Left ventricle myocardium superior (tissue), 1 donor: ENCODE results near the gene CEP55. TPM values are rescaled to one million over a fixed set of nuclear protein-coding genes. Genes with fewer than 3 reads are reported as not detected.
A peak's percentile ranks its signal among the peaks of the same experiment; 100 is the strongest.

Experiments
- ATAC-seq: fragments of 200-7000 bp; cut with Tn5 transposase; one replicate; pipeline ENCODE4 v1.9.1; 2020; ENCODE audit warnings: mild to moderate bottlenecking, moderate library complexity
- DNase-seq: peaks from one replicate; pipeline ENCODE4 v3.0.0-alpha.2; 2020
- intact Hi-C: fragments of 100-400 bp; cut with micrococcal nuclease; formaldehyde crosslinking; loops from one replicate; pipeline ENCODE4 v1.11.0; 2022
- total RNA-seq: library from RNA; stranded (reverse); fragmentation: NEBNext Ultra II Directional; extraction: Animal tissue kit (Norgen Biotek cat#: 25700); gene quantifications from one replicate; pipeline ENCODE4 v1.2.1, GENCODE V29; 2021
- donor health status: DM: no; HTN: yes; CAD: no; lungs with severe emphysema.

CEP55 gene
- total RNA-seq, 1 donor from 2014 or later: 0.40 TPM

DNA sequence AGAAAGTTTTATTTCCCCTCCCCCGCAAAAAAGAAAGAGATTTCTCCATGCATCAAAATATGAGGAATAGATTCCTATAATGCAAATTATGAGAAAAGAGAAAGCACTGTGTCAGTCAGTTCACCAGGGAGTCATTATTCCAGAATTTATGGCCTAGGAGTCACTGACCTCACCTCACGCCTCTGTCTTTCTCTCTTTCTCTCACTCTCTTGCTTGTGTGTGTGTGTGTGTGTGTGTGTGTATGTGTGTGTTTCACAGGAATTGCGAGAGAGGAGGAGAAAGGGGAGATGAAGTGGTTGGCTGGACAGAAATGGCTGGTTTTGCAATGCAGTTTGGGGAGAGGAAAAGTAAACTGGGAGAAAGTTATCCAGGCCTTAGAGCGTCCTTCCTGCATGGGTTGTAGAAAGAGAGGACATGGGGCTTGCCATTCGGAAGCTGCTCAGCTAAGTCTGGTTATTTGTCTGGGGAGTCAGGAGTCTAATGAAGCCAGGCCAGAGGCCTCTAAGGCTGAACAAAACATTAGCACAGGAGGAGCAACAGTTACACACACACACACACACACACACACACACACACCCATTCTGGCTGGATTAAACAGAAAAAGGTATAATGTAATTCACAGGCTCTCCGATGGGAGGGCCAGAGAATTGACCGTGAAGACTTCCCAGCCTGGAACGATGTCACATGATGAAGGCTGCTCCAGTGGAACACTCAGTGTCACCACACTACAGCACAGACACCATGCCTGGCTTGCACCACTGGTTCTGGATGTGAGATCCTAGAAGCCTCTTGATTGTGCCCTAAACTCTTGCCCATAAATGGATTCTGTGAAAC lies 57.3 kb downstream of the CEP55 start:
- intact Hi-C loops: no loop called here
- DNase-seq (no peak), ATAC-seq (no peak)

DNA sequence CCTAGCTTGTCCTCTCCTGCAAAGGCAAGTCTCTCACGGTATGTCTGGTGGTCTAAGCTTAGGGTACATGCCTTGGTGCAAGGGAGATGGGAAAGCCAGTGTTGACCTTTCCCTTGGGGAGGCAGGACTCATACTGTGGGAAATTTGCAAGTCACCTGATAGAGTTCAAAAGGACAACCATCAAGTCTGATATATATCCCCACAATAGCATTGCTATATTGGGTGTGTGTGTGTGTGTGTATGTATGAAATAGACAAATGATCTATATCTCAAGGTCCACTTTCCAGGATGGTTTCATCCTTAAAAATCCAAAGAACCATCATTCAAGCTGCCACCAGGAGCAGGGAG lies 57.9 kb downstream of the CEP55 start:
- intact Hi-C loops: no loop called here
- ATAC-seq (no peak), DNase-seq (no peak)

DNA sequence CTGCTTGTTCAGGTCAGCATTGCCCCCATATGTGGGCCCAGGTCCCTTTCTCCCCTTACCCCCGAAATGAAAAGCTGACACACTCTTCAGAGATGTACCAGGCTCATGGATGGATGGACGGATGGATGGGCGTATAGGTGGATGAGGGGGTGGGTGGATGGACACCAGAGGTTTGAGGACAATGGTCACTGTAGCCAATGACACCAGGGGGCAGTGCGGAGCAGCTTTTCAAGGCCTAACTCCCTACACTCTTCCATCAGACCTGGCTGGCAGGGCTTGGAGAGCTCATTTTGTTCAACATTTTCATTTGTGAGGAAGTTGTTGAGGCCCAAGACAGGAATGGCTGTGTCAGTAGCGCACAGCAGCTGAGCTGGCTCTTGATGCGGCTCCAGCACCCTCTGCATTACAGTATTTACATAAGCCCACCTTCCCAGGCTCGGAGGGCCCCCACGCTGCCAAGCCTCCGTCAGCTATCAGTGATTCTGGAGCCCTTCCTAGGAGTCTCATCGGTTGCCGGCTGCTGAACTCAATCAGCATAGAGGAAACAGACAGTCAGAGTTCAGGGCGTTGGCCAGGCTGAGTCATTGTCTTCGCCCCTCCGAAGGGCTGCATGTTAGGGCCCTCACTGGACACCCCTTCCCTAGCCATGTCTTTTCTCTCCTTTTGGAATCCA lies 58.5 kb downstream of the CEP55 start:
- peak; percentile 92 for ATAC-seq
- intact Hi-C loops: no loop called here
- DNase-seq: peak; percentile 78

DNA sequence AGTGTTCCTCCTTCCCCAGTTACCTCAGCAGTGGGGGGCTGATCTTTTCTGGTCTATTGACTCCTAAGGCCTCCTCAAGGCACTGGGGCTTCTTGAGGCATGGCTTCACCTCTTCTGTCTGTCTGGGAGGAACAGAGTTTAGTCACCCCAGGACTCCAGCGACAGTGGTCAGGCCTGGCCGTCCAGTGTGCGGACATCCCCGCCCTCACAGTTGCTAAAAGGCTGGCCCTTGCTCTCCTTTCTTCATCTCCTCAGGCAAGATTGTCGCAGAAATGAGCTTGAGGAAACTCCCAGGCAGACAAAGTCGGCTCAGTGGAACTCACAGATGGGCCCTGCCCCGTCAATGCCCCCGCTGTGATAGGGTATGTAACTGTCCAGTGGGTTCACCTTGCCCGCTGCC lies 63.1 kb downstream of the CEP55 start:
- intact Hi-C loops: no loop called here
- DNase-seq (no peak), ATAC-seq (no peak)

DNA sequence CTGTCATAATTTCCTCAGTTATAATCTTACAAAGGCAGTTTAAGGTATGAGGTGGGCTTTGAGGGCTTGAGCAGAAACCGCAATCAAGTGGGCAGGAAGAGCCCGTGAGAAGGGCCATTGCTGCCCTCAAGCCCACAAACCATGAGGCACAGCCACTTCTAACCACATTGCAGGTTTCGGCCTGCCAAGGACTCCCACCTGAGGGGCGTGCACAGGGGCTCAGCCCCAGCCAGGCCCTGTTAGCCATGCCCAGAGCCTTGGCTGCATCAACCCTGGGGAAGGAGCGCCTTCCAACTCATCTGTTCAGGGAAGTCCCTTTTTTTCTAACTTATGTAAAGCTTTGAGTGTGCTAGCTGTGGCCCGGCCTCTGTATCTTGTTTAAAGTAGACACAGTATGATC lies 64.1 kb downstream of the CEP55 start:
- intact Hi-C loops: no loop called here
- ATAC-seq (no peak), DNase-seq (no peak)

DNA sequence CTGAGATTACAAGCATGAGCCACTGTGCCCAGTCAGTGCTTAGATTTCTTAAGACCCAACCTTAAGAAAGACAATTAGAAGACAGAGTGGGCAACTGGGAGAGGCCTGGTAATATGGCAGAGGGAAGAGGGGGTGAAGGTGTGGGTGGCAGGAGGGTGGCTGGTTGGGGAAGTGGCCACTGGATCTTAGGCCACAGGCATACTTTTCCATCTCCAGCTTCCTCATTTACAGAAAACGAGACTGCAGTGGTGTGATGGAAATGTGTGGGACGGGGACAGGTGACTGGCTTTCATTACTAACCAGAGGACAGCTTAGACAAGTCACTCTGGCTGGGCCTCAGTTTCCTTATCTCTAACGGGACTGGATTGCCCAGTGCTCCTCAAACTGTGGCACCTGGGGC lies 69.0 kb downstream of the CEP55 start:
- intact Hi-C loops: no loop called here
- DNase-seq (no peak), ATAC-seq (no peak)

DNA sequence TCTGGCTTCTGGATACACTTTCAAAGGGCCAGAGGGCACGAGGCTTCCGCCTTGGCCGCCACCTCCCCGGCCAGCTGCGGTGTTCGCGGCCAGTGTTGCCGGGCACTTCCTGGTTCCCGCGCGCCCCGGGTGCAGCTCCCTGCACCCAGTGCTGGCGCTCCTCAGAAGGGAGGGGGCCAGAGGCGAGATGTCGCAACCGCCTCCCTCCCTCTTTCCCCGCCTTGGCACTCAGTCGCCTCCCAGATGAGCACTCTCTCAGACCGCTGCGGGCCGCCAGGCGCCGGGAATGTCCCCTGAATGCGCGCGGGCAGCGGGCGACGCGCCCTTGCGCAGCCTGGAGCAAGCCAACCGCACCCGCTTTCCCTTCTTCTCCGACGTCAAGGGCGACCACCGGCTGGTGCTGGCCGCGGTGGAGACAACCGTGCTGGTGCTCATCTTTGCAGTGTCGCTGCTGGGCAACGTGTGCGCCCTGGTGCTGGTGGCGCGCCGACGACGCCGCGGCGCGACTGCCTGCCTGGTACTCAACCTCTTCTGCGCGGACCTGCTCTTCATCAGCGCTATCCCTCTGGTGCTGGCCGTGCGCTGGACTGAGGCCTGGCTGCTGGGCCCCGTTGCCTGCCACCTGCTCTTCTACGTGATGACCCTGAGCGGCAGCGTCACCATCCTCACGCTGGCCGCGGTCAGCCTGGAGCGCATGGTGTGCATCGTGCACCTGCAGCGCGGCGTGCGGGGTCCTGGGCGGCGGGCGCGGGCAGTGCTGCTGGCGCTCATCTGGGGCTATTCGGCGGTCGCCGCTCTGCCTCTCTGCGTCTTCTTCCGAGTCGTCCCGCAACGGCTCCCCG lies 70.2 kb downstream of the CEP55 start, which contains the start of gene FFAR4:
TSS of gene FFAR4 (plus strand) at position 231 of the 842 bp plus-strand sequence. CDS start at position 287, 56 bp downstream.
- intact Hi-C loops: no loop called here
- ATAC-seq: peak; percentile 82

DNA sequence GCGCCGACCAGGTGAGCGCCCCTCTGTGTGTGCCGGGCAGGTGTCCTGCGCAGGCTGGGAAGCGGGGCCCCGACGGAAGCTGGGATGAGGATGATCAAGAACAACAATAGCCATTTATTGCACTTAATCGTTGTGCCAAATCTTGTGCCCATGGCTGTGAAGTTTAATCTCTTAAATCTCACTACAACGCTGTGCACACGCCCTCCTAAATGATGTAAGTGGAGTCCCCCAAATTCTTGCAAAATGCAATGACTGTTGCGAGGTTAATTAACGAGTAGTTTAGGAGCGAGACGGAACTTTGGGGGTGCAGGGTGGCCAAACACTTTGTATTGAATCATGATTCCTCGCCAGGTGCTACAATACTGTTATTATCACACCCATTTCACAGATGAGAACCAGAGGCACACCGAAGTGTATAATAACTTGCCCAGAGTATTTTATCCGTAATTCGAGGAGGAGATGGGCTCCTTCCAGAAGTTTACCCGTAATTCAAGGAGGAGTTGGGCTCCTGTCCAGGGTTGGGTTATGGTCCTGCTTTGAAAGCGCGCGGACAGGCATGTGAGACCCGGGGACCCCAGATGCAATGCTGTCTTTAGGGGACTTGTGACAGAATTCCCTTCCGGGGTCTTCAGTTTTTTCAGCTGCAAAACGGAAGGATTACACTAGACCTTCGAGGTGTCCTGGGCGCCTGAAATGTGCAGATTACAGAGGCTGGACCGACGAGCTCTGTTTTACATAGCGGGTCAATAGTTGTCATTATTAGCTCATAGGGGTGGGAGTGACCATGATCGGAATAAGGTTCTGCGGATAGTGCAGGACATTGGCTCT lies 71.1 kb downstream of the CEP55 start:
- no peak for DNase-seq
- no peak for ATAC-seq
- intact Hi-C loops: no loop called here

More for the DNA sequence above, 70.2 kb downstream of the CEP55 start, which contains the start of gene FFAR4:
- DNase-seq: peak; percentile 64

DNA sequence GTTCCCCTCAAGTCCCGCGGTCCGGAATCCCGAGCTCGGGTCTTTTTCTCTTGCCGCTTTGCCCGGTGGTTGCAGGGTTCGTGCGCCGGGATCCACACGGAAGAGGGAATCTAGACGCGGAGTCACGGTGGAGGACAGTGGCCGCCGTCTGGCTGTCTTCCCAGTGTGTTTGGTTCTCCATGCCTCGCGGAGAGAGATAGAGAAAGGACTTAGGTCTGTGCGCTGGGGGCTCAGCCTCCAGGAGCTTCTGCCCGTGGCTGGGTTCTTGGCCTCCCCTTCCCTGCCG lies 71.6 kb downstream of the CEP55 start:
- intact Hi-C loops: no loop called here
- ATAC-seq (peak; percentile 23), DNase-seq (no peak)

DNA sequence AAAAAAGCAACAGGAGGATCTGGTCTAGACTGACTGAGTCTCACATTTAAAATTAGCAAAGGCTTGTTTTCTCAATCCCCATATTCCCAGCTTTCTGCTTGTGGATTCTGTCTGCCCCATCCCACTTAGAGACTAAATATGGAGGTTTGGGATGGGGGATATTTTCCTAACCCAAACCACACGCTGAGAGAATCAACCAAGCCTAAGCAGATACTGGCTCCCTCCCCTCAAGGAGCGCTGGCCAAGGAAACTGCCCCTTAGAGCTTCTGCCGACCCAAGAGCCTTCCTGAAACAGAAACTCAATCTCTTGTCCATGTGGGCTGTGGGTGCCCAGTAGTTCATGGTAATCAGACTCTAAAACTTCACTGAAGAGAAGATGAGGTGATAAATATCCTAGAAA lies 74.0 kb downstream of the CEP55 start:
- intact Hi-C loops: no loop called here
- DNase-seq (no peak), ATAC-seq (no peak)

DNA sequence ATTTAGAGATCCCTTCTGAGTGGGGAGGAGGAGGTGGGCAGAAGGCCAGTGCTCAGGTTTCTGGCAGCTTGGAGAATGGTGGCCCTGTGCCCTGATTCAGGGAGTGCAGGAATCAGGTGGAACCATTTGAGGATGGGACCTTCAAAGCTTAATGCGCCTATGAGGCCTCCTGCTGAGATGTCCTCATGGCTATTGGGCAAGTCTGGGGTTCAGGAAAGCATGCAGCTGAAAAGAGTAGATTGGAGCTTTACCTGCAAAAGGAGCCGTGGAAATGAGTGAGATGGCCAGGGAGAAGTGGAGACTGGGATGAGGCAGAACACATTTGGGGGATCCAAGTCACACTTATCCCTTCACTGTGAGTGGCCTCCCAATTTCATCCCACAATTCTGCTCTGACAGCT lies 76.2 kb downstream of the CEP55 start:
- intact Hi-C loops: no loop called here
- no peak for DNase-seq
- ATAC-seq: no peak

DNA sequence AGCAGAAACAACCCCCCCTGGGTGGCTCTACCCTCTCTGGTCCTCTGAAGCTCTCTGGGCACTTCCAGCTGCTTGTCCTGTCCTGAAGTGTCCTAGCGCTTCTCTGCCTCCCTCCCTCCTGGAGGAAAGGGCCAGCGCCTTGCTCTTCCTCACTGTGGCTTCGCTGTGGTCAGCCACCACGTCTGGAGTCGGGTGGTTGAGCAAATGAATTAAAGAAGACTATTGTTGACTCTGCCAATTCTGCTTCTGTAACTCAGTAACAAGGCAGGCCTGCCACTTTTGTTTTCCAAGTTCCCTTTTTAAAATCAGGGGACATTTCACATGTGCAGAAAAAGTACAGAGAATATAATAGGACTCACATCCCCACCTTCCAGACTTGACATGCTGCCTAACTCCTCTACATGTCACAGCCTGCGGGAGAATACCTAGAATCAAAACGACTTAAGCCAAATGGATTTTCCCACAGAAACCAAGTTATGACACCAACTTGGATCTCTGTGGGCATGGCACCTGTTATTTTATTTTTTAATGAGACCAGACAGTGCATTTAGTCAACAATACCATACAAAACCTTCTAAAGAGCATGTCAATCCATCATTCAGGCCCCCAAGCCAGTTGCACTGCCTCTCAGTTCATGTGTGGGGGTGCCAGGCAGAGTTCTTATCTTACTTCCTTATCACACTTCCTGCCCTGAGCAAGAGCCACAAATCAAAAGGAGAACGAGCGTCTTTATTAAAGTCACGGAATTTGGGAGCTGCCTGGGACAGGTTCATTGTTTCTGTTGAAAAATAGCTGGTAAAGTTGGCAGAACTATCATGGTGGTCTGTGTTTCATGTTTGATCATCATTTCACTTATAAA lies 76.9 kb downstream of the CEP55 start:
- intact Hi-C loops: no loop called here
- ATAC-seq (peak; percentile 71), DNase-seq (peak; percentile 40)

DNA sequence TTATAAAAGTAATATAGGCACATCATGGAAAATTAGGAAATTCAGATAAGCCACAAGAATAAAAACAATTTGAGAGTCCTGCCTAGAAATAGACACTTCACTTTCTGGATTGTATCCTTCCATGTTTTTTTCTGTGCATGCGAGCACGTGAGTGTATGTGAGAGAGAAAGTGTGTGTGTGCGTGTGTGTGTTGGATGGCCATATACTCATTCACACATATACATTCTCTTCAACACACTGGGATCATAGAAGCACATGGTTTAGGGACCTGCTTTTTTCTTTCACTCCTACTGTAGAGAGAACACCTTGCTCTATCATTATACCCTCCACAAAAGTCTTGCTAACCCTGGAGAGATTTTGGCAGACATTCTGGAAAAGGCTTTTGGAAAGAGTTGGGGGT lies 77.5 kb downstream of the CEP55 start:
- ATAC-seq (no peak), DNase-seq (no peak)
- intact Hi-C loops: no loop called here

DNA sequence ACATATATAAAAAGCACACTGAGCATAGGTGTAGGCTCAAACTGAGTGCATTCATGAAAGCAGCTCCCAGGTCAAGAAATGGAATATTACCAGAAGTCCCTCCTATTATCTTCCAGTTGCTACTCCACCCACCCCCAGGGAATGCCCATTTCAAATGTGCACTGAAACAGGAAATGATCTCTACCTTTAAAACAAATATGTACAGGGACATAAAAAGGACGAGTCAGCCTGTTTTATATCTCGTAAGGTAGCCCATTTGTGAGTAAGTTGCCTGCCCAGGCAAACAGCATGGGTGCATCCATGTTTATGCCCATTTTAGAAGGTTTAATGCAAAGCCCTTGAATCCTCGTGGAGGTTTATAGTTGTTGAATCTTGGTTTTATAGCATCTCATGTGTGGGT lies 80.5 kb downstream of the CEP55 start:
- no peak for ATAC-seq
- intact Hi-C loops: no loop called here
- DNase-seq: no peak

DNA sequence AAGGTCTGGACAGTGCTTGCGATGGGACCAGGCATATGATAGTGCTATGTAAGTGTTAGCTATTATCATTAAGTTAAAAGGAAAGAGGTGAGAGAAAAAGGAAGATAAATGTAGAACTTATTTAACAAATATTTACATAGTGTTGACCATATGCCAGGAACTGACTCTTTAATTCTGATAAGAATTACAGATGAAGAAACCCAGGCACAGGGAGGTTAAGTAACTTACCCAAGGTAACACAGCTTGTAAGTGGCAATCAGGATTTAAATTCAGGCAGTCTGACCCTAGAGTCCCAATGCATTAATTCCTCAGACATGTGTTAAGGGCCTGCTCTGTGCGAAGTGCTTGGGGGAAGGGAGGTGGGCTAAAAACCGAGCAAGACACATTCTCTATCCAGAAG lies 81.2 kb downstream of the CEP55 start:
- intact Hi-C loops: no loop called here
- DNase-seq (no peak), ATAC-seq (no peak)
